ENCODE data around the gene MYO15B. TPM values are rescaled to one million over a fixed set of nuclear protein-coding genes. Genes with fewer than 3 reads are reported as not detected.
"Not testable (repeated sequence)": the region's sequence is repeated elsewhere in the genome, so short reads cannot be mapped to it uniquely, and the experiment has no call there.

The MYO15B gene
- total RNA-seq, 4 donors from 2014 or later: 4.5 to 34.6 (median 14.3) TPM

- in situ Hi-C loops (cut with MboI; ENCODE audit: low sequenced_read_pairs in 4 of 4) (loop anchor here in 1 of 4 donors (10.0 kb wide), 1 partner anchor 108 kb away; no protein-coding TSS in a partner anchor), intact Hi-C loops (cut with DNase I; ENCODE audit: low total_unique reads) (loop anchor here (10.0 kb wide), 1 partner anchor 58 kb away; no protein-coding TSS in a partner anchor)
- TF ChIP-seq CTCF (IDR thresholded peaks at IDR 0.05 in 4 of 5, conservative IDR thresholded peaks at IDR 0.05 in 1 of 5) (no peak), POLR2A (IDR thresholded peaks at IDR 0.05) (no peak)
- Histone ChIP-seq H3K4me1 (peaks cover 38 to 39% of the 10 kb centered on the region in 2 donors), H3K27me3 (no peaks in the 10 kb centered on the region), H3K36me3 (no peaks in the 10 kb centered on the region), H3K4me3 (no peak overlapping the region), H3K27ac (no peak overlapping the region), H3K9me3 (no peaks in the 10 kb centered on the region)
- no peak for ATAC-seq
- no peak for DNase-seq
These were observed 49.5 kb downstream of the MYO15B start for GRCh38 chr17:75637143-75637538.

GRCh38 chr17:75637551-75637950, 50.0 kb downstream of the MYO15B start:
- ATAC-seq (no peak), DNase-seq (no peak)
- TF ChIP-seq POLR2A (IDR thresholded peaks at IDR 0.05) (no peak), CTCF (IDR thresholded peaks at IDR 0.05 in 4 of 5, conservative IDR thresholded peaks at IDR 0.05 in 1 of 5) (no peak)
- in situ Hi-C loops (cut with MboI; ENCODE audit: low sequenced_read_pairs in 4 of 4): loop anchor here in 1 of 4 donors (10.0 kb wide), 1 partner anchor 107 kb away; no protein-coding TSS in a partner anchor
- Histone ChIP-seq H3K9me3 (no peaks in the 10 kb centered on the region), H3K4me1 (peaks cover 37 to 38% of the 10 kb centered on the region in 2 donors), H3K27me3 (no peaks in the 10 kb centered on the region), H3K36me3 (peaks cover 0 to under 1% of the 10 kb centered on the region in 2 donors), H3K4me3 (no peak overlapping the region), H3K27ac (no peak overlapping the region)
- intact Hi-C loops (cut with DNase I; ENCODE audit: low total_unique reads): loop anchor here (10.0 kb wide), 1 partner anchor 57 kb away; no protein-coding TSS in a partner anchor

- H3K27ac ChIP-seq, ATAC-seq, H3K4me3 ChIP-seq, H3K9me3 ChIP-seq, H3K36me3 ChIP-seq, DNase-seq, H3K27me3 ChIP-seq: not testable (repeated sequence)
- in situ Hi-C loops (cut with MboI; ENCODE audit: low sequenced_read_pairs in 4 of 4): loop anchor here in 1 of 4 donors (10.0 kb wide), 1 partner anchor 107 kb away; no protein-coding TSS in a partner anchor
- H3K4me1 ChIP-seq: peaks cover 33% of the 10 kb centered on the region in 2 donors
- intact Hi-C loops (cut with DNase I; ENCODE audit: low total_unique reads): loop anchor here (10.0 kb wide), 1 partner anchor 57 kb away; no protein-coding TSS in a partner anchor
These were observed 50.4 kb downstream of the MYO15B start for GRCh38 chr17:75638039-75638438.

- peaks cover 25 to 26% of the 10 kb centered on the region in 2 donors for H3K4me1 ChIP-seq
- in situ Hi-C loops (cut with MboI; ENCODE audit: low sequenced_read_pairs in 4 of 4) (loop anchor here in 1 of 4 donors (10.0 kb wide), 1 partner anchor 106 kb away; no protein-coding TSS in a partner anchor), intact Hi-C loops (cut with DNase I; ENCODE audit: low total_unique reads) (loop anchor here (10.0 kb wide), 1 partner anchor 56 kb away; no protein-coding TSS in a partner anchor)
- TF ChIP-seq CTCF (IDR thresholded peaks at IDR 0.05 in 4 of 5, conservative IDR thresholded peaks at IDR 0.05 in 1 of 5): no peak
- TF ChIP-seq POLR2A (IDR thresholded peaks at IDR 0.05): no peak
- no peak for ATAC-seq
- H3K36me3 ChIP-seq: peaks cover 0 to 4% of the 10 kb centered on the region in 2 donors
- H3K9me3 ChIP-seq: no peaks in the 10 kb centered on the region
- H3K4me3 ChIP-seq: no peak overlapping the region
- H3K27me3 ChIP-seq: no peaks in the 10 kb centered on the region
- H3K27ac ChIP-seq: no peak overlapping the region
- no peak for DNase-seq
These were observed 51.3 kb downstream of the MYO15B start for GRCh38 chr17:75638893-75639292.

GRCh38 chr17:75639327-75639726, 51.7 kb downstream of the MYO15B start:
- no peak overlapping the region for H3K27ac ChIP-seq
- H3K4me3 ChIP-seq: no peak overlapping the region
- intact Hi-C loops (cut with DNase I; ENCODE audit: low total_unique reads): loop anchor here (10.0 kb wide), 1 partner anchor 55 kb away; no protein-coding TSS in a partner anchor
- no peak for TF ChIP-seq CTCF (IDR thresholded peaks at IDR 0.05 in 4 of 5, conservative IDR thresholded peaks at IDR 0.05 in 1 of 5)
- peaks cover 20 to 22% of the 10 kb centered on the region in 2 donors for H3K4me1 ChIP-seq
- no peak for ATAC-seq
- no peak for DNase-seq
- H3K27me3 ChIP-seq: no peaks in the 10 kb centered on the region
- in situ Hi-C loops (cut with MboI; ENCODE audit: low sequenced_read_pairs in 4 of 4): loop anchor here in 1 of 4 donors (10.0 kb wide), 1 partner anchor 105 kb away; no protein-coding TSS in a partner anchor
- peaks cover 0 to 4% of the 10 kb centered on the region in 2 donors for H3K36me3 ChIP-seq
- H3K9me3 ChIP-seq: no peaks in the 10 kb centered on the region
